Mucosa of descending colon (tissue), 3 donors: ENCODE measurements around the gene SLC2A1. TPM values are rescaled to one million over a fixed set of nuclear protein-coding genes. Genes with fewer than 3 reads are reported as not detected.

Experiments
- ATAC-seq: fragments of 200-7000 bp; cut with Tn5 transposase; one replicate; pipeline ENCODE4 v1.9.1; 2020; ENCODE audit warnings: mild to moderate bottlenecking, moderate library complexity
- DNase-seq, 3 donors: peaks; one replicate each; pipeline ENCODE4 v3.0.0-alpha.2; 2020
- H3K36me3 ChIP-seq: fragments of 200-600 bp; one replicate; pipeline ENCODE4 v1.8.0; 2021; ENCODE audit warnings: low read depth, mild to moderate bottlenecking
- H3K4me1 ChIP-seq: fragments of 200-600 bp; one replicate; pipeline ENCODE4 v1.8.0; 2021; ENCODE audit warnings: low read depth, mild to moderate bottlenecking
- H3K4me3 ChIP-seq: fragments of 200-600 bp; one replicate; pipeline ENCODE4 v1.8.0; 2021; ENCODE audit warnings: mild to moderate bottlenecking
- H3K9me3 ChIP-seq: fragments of 200-600 bp; one replicate; pipeline ENCODE4 v1.8.0; 2021; ENCODE audit warnings: mild to moderate bottlenecking
- CTCF ChIP-seq: fragments of 200-600 bp; IDR thresholded peaks from one replicate; pipeline ENCODE4 v1.8.0; 2022; ENCODE audit warnings: antibody characterized with exemption, mild to moderate bottlenecking
- intact Hi-C, 2 donors: fragments of 100-400 bp; cut with DNase I in 1 of 2; cut with micrococcal nuclease in 1 of 2; formaldehyde crosslinking; loops; one replicate each; pipeline versions ENCODE4 v1.11.0 to v1.11.1; 2022; cut with DNase I, micrococcal nuclease
- total RNA-seq, 3 donors: library from RNA; stranded (reverse); fragmentation: NEBNext Ultra II Directional in 2 of 3; extraction: Animal tissue kit (Norgen Biotek cat#: 25700) in 2 of 3; gene quantifications; one replicate each; pipeline versions ENCODE4 v1.2.1 to v1.2.4, GENCODE V29; 2021 to 2023
- donor health status: DM: no; HTN: no; CAD: no; lungs with moderate emphysema.
- donor health status: DM: no; HTN: no; CAD: no.
- donor health status: DM: no; HTN: yes; CAD: no.

SLC2A1 gene
- total RNA-seq, 3 donors from 2014 or later, result 36.0 to 81.2 (median 74.3) TPM

- Histone ChIP-seq H3K9me3 (no peaks in the 10 kb centered on the region), H3K4me3 (no peak overlapping the region), H3K4me1 (no peaks in the 10 kb centered on the region), H3K36me3 (no peaks in the 10 kb centered on the region)
- no peak for TF ChIP-seq CTCF
- ATAC-seq (no peak), DNase-seq (no peak)
- intact Hi-C loops, result no loop called here
Observed at GRCh38 chr1:42889264-42889663, 69.4 kb downstream of the SLC2A1 start.

GRCh38 chr1:42888013-42888633, 70.5 kb downstream of the SLC2A1 start:
- ATAC-seq (no peak), DNase-seq (no peak)
- no peaks in the 10 kb centered on the region for H3K9me3 ChIP-seq
- no peaks in the 10 kb centered on the region for H3K36me3 ChIP-seq
- H3K4me1 ChIP-seq, result no peaks in the 10 kb centered on the region
- H3K4me3 ChIP-seq, result no peak overlapping the region
- no peak for TF ChIP-seq CTCF
- intact Hi-C loops, result no loop called here

- intact Hi-C loops, result no loop called here
- no peak for TF ChIP-seq CTCF
Observed at GRCh38 chr1:42887366-42887765, 71.3 kb downstream of the SLC2A1 start.

GRCh38 chr1:42886800-42887199, 71.9 kb downstream of the SLC2A1 start:
- H3K4me1 ChIP-seq, result no peaks in the 10 kb centered on the region
- ATAC-seq (no peak), DNase-seq (no peak)
- no peak overlapping the region for H3K4me3 ChIP-seq
- no peaks in the 10 kb centered on the region for H3K9me3 ChIP-seq
- no peaks in the 10 kb centered on the region for H3K36me3 ChIP-seq
- TF ChIP-seq CTCF, result no peak
- intact Hi-C loops, result no loop called here

More at GRCh38 chr1:42887366-42887765, 71.3 kb downstream of the SLC2A1 start:
- no peak for DNase-seq
- Histone ChIP-seq H3K4me3 (no peak overlapping the region), H3K36me3 (no peaks in the 10 kb centered on the region), H3K4me1 (no peaks in the 10 kb centered on the region), H3K9me3 (no peaks in the 10 kb centered on the region)
- ATAC-seq, result no peak

GRCh38 chr1:42886046-42886739, 72.5 kb downstream of the SLC2A1 start:
- no peaks in the 10 kb centered on the region for H3K4me1 ChIP-seq
- TF ChIP-seq CTCF, result no peak

More at GRCh38 chr1:42886046-42886739, 72.5 kb downstream of the SLC2A1 start:
- no peak overlapping the region for H3K4me3 ChIP-seq
- intact Hi-C loops, result no loop called here
- no peaks in the 10 kb centered on the region for H3K36me3 ChIP-seq
- no peak for ATAC-seq
- no peaks in the 10 kb centered on the region for H3K9me3 ChIP-seq
- DNase-seq, result no peak
